Measurements from ENCODE around the gene PDZD2. TPM values are rescaled to one million over a fixed set of nuclear protein-coding genes. Genes with fewer than 3 reads are reported as not detected.

The PDZD2 gene
- total RNA-seq, 4 donors from 2014 or later: 13.7 to 26.7 (median 24.1) TPM

DNA sequence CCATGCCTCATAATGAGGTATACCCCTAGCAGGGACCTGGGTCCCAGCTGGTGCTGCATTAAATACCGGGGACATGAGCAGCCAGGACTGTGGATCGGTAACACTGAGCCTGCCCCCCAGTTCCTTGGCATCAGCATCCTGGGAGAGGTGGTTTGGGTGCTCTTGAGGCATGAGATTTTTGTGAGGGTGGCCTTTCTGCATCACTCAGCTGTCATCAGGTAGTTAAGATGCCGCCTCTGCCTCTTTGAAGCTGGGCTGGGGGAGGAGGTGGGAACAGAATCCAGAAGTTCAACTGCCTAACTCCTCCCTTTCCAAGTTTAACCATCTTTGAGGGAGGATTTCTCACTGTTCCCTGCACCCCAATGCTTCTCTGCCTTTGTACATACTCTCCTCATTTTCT lies 112.7 kb downstream of the PDZD2 start:
- intact Hi-C loops (cut with DNase I): no loop called here
- TF ChIP-seq, protein P1, sequence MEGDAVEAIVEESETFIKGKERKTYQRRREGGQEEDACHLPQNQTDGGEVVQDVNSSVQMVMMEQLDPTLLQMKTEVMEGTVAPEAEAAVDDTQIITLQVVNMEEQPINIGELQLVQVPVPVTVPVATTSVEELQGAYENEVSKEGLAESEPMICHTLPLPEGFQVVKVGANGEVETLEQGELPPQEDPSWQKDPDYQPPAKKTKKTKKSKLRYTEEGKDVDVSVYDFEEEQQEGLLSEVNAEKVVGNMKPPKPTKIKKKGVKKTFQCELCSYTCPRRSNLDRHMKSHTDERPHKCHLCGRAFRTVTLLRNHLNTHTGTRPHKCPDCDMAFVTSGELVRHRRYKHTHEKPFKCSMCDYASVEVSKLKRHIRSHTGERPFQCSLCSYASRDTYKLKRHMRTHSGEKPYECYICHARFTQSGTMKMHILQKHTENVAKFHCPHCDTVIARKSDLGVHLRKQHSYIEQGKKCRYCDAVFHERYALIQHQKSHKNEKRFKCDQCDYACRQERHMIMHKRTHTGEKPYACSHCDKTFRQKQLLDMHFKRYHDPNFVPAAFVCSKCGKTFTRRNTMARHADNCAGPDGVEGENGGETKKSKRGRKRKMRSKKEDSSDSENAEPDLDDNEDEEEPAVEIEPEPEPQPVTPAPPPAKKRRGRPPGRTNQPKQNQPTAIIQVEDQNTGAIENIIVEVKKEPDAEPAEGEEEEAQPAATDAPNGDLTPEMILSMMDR (IDR thresholded peaks at IDR 0.05): no peak
- H3K4me3 ChIP-seq: no peak overlapping the region
- no peak overlapping the region for H3K27ac ChIP-seq
- no peaks in the 10 kb centered on the region for H3K36me3 ChIP-seq
- H3K9me3 ChIP-seq: no peaks in the 10 kb centered on the region
- 67 to 80% methylated on average over 1 to 3 of the region's 3 CpGs for WGBS, 2 donors
- H3K27me3 ChIP-seq: no peaks in the 10 kb centered on the region
- H3K4me1 ChIP-seq: no peaks in the 10 kb centered on the region
- no peak for DNase-seq

DNA sequence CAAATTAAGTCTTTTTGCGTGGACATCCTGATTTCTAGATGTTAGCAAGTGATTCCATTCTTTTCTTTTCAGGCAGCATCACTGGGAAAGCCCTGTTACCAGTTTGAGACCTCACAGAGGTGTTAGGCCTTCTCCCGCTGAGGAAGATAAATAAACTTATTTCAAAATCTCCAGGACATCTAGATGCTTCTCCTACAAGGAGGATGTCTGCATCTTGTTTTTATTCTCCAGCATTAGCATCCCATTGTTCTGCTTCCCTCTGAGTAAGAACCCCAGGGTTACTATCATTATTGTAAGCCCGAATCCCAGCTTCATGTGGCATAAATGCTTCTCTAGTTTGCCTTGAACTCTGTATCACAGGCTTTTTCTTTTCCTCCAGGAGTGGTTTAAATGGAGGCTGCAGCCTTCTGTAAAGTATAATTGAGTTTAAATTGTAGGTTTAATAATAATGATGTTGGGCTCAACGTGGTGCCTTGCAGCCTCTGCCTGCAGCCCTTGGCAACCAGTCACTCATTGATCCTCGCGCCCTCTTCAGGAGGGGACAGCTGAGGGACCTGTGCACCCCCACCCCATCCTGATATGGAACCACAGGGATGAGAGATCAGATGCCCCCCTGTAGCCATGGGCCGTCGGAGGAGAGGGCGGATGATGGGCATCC lies 114.9 kb downstream of the PDZD2 start:
- no peak for DNase-seq
- no peak overlapping the region for H3K4me3 ChIP-seq
- peaks cover 0 to 12% (median 0%) of the 10 kb centered on the region in 3 donors for H3K4me1 ChIP-seq
- H3K27me3 ChIP-seq: no peaks in the 10 kb centered on the region
- H3K36me3 ChIP-seq: no peaks in the 10 kb centered on the region
- intact Hi-C loops (cut with DNase I): no loop called here
- H3K27ac ChIP-seq: no peak overlapping the region
- no peaks in the 10 kb centered on the region for H3K9me3 ChIP-seq
- 73 to 82% methylated on average over 3 to 4 of the region's 9 CpGs for WGBS, 2 donors
- no peak for TF ChIP-seq POLR2A (IDR thresholded peaks at IDR 0.05)
- TF ChIP-seq, protein P1 (IDR thresholded peaks at IDR 0.05): no peak

DNA sequence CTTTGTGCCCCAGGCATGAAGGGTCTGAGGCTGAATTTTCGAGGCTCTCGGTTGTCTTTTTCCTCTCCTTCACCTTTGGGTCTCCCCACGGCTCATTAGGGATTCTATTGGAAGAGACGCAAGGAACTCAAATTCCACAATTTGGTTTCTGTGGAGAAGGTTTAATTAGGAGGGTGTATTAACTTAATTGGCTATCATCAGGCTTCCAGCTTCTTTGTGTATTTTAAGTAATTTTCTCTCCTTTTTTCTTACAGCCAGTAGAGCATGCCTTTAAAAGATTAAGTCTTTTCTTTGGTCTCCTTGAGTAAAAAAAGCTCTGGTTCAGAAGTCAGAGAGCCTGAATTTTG lies 115.4 kb downstream of the PDZD2 start:
- intact Hi-C loops (cut with DNase I): no loop called here
- H3K27me3 ChIP-seq: no peaks in the 10 kb centered on the region
- 59 to 82% methylated on average over 4 of the region's 4 CpGs for WGBS, 2 donors

DNA sequence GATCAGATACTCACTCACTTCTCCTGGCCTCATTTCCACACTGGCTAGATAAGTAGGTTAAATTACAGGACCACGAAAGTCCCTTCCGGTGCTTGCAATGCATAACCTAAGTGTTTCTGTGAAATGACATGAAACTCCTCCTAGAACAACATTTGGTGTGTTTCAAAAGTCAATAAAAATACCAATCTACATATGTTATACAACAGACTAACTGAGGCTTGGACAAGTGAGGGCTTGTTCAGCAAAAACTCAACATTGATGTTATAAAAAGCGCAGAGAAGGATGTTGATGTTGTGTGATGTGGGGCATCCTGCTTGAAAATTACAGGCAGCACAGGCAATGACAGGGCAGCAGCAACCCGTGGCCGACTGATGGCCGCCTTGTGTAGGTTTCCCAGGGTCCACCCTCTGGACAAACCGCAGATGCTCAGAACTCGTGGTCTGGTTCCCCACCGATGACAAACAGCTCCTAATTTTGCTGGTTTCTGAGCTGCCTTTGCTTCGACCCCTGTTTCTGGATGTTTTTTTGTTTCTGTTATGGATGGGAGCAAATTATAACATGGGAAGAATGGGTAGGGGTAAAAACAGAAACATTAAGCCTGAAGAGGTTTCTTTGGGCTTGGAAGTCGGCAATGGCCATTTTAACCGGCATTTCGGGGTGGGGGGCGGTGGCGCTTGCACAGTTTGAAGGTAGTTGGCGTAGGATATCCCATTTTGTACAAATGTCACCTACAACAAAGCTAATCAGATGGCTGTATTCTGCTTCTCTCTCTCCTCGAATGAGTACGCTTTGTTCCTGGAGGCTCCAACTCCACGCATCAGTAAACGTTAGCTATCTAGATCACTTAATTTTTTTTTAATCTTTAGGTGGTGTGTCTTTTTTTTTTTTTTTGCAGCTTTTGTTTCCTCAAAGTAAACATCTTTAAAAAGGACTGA lies 116.1 kb downstream of the PDZD2 start:
- H3K9me3 ChIP-seq: no peaks in the 10 kb centered on the region
- H3K36me3 ChIP-seq: no peaks in the 10 kb centered on the region
- no peak overlapping the region for H3K27ac ChIP-seq
- no peak overlapping the region for H3K4me3 ChIP-seq
- no peaks in the 10 kb centered on the region for H3K27me3 ChIP-seq
- WGBS, 2 donors: 81 to 87% methylated on average over 20 of the region's 20 CpGs
- peaks cover 0 to 13% (median 0%) of the 10 kb centered on the region in 3 donors for H3K4me1 ChIP-seq
- TF ChIP-seq POLR2A (IDR thresholded peaks at IDR 0.05): no peak
- TF ChIP-seq, protein P1 (IDR thresholded peaks at IDR 0.05): no peak
- DNase-seq: no peak
- intact Hi-C loops (cut with DNase I): no loop called here

More for the DNA sequence above, 115.4 kb downstream of the PDZD2 start:
- no peak overlapping the region for H3K27ac ChIP-seq
- no peak for DNase-seq
- H3K4me1 ChIP-seq: peaks cover 0 to 13% (median 0%) of the 10 kb centered on the region in 3 donors
- H3K9me3 ChIP-seq: no peaks in the 10 kb centered on the region
- TF ChIP-seq POLR2A (IDR thresholded peaks at IDR 0.05): no peak
- TF ChIP-seq, protein P1 (IDR thresholded peaks at IDR 0.05): no peak
- H3K36me3 ChIP-seq: no peaks in the 10 kb centered on the region
- H3K4me3 ChIP-seq: no peak overlapping the region

DNA sequence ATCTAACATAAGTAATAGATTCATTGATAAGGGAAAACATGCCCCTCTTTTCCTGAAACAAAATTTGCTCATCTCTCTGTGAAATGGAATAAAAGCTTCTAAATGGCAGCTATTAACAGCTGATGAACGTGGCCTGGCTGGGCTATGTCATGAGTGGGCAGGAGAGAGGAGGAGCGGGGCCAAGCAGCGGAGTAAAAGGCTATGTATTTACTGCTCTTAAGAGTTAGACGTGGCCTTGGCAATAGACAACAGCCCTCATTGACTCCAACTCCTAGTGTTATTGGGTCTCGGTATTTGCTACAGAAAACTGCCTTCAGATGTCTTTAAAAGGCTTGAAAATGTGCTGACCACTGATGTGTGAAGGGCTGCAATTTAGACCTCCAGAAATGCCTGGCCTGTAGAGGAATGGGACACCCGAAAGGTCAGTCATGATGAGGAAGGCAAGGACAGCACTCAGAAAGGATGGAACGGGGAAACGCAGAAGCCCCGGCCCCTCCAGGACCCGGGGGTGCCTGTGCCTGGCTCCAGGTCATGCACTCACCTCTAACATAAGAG lies 116.8 kb downstream of the PDZD2 start:
- TF ChIP-seq POLR2A (IDR thresholded peaks at IDR 0.05): no peak
- TF ChIP-seq, protein P1 (IDR thresholded peaks at IDR 0.05): no peak
- no peak overlapping the region for H3K27ac ChIP-seq
- no peaks in the 10 kb centered on the region for H3K36me3 ChIP-seq
- H3K27me3 ChIP-seq: no peaks in the 10 kb centered on the region
- intact Hi-C loops (cut with DNase I): no loop called here
- WGBS, 2 donors: 76 to 85% methylated on average over 10 of the region's 10 CpGs
- DNase-seq: no peak
- H3K4me1 ChIP-seq: peaks cover 0 to 13% (median 0%) of the 10 kb centered on the region in 3 donors
- H3K9me3 ChIP-seq: no peaks in the 10 kb centered on the region
- H3K4me3 ChIP-seq: no peak overlapping the region
